Right lobe of liver (tissue), 4 donors: ENCODE results near the gene AJAP1.

ENCODE experiments used
- CTCF ChIP-seq, 4 donors: fragments of 200-600 bp in 3 of 4; fragments of 450-650 bp in 1 of 4; IDR thresholded peaks; one replicate each; pipeline versions ENCODE4 v1.5.1 to v1.8.0; 2016 to 2022; ENCODE audit warnings: antibody characterized with exemption in 4 of 4, mild to moderate bottlenecking in 2 of 4
- POLR2A ChIP-seq: fragments of 450-650 bp; IDR thresholded peaks from one replicate; pipeline ENCODE4 v1.6.1; 2017; ENCODE audit warnings: antibody characterized with exemption, mild to moderate bottlenecking
- donor health status: DM: no; HTN: no; CAD: no.
- donor health status: DM: no; HTN: no; CAD: no.
- donor health status: DM: no; HTN: yes; CAD: no.

GRCh38 chr1:4660917-4661594 lies 6.6 kb downstream of the AJAP1 start:
- TF ChIP-seq CTCF (IDR thresholded peaks at IDR 0.05), result no peak
- no peak for TF ChIP-seq POLR2A
